HG03039 (cell line): ENCODE results near the gene TAS2R1.
A peak's percentile ranks its signal among the peaks of the same experiment; 100 is the strongest.

ENCODE experiments used
- ATAC-seq: cut with Tn5 transposase; IDR thresholded peaks from one replicate; pipeline ENCODE4 v1.9.1; 2021; ENCODE audit warnings: mild to moderate bottlenecking, moderate library complexity; ENCODE audit not compliant: unreplicated experiment

Gene TAS2R1, protein sequence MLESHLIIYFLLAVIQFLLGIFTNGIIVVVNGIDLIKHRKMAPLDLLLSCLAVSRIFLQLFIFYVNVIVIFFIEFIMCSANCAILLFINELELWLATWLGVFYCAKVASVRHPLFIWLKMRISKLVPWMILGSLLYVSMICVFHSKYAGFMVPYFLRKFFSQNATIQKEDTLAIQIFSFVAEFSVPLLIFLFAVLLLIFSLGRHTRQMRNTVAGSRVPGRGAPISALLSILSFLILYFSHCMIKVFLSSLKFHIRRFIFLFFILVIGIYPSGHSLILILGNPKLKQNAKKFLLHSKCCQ

DNA sequence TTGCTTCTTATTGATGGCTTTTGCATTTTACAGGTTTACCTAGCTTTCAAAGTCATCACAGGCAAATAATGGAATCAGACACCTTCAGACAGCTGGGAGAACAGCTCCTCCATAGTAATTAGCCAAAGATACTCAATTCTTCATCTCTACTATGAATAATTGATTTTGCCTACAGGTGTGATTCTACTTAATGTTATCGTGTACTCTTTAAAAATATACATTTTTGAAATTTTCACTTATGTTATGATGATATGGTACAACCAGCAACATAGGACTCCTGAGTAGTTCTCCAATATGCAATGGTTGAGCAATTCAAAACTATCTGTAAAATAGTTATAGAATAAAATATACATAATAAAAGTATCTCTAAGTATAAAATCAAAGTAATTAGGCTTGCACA is at the start of gene TAS2R1:
Gene TAS2R1 (minus strand): TSS at position 101 of the 400 bp plus-strand sequence. CDS start 319 bp downstream, outside the sequence.
- no peak for ATAC-seq

GRCh38 chr5:9670371-9670770 is 40.2 kb upstream of the TAS2R1 start:
- no peak for ATAC-seq

GRCh38 chr5:9667906-9668305 is 37.8 kb upstream of the TAS2R1 start:
- ATAC-seq = no peak

GRCh38 chr5:9663891-9664290 is 33.7 kb upstream of the TAS2R1 start:
- no peak for ATAC-seq

DNA sequence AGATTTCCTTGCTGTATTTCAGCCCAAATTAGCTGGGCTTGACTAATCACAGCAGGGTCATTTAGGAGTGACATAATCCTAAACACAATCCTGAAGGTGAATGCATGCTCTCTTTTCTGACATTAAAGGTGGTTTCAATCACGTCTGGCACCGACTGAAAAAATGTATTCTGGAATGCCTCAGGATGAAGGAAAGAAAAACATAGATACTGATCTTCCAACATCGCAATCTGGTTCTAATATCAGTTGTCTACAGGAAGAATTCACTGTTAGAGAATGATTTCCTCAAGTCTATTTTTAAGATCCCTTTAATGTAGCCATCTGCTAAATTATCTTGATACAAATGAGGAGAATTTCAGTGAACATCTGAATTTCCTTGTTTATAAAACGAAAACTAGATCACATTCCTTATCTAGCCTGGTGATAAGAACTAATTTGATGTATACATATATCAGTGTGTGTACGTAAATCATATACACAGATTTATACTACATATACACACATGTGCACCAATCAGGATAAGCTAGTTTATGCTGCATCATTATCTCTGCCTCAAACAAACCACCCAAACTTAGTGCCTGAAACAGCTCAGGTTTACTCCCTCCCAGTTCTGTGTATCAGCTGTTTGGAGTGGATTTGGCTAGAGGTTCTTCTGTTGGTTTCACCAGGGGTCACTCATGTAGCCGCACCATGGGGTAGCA is 31.3 kb upstream of the TAS2R1 start:
- no peak for ATAC-seq

GRCh38 chr5:9658706-9659105 is 28.6 kb upstream of the TAS2R1 start:
- ATAC-seq = no peak

GRCh38 chr5:9657819-9658218 is 27.7 kb upstream of the TAS2R1 start:
- no peak for ATAC-seq

DNA sequence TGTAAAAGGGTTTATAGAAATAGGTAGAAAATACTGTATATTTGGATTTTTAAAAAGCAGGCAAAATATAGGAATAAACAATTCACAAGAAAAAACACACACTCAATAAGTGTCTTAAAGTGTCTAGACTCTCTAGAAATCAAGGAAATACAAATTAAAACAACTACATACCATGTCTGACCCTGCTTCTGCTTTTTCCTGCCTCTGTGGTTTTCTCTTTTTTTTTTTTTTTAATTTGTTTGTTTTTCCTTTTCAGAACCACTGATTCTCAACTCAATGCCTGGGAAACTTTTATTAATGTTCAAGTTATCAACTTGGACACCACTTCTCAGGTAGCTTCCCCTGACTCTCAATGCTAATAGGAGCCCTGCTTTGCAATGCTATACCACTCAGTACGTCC is 25.5 kb upstream of the TAS2R1 start:
- ATAC-seq = no peak

DNA sequence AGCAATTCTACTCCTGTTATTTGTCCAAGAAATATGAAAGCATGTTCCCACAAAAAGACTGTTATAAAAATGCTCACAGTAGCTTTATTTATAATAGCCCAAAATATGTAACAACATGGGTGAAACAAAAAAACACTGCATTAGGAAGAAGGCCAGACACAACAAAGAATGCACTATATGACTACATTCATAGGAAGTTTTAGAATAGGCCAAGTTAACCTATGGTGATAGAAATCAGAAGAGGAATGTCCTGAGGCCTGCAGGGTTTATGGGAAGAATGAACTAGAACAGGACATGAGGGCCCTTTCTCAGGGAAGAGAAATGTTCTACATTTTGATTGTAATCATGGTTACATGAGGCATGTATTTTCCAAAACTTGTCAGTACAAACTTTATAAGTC is 24.7 kb upstream of the TAS2R1 start:
- ATAC-seq = no peak

DNA sequence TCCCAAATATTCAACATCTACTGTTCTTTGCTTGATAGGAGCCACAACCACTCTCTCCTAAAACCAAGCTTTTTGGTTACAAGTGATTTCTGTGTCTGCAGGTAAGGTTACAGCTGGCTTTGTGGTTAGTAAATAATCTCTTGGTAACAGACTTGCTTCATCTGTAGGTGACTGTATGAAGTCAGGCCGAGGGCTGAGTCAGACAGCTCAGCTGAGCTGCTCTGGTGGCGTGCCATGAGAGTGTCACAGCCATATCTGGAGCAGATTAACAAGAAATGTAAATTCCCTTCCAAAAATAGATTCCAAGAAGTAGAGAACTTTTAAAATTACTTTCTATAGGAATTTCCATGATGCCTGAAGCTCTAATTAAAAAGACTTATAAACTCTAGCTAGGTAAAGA is 23.7 kb upstream of the TAS2R1 start:
- peak; percentile 97 for ATAC-seq

DNA sequence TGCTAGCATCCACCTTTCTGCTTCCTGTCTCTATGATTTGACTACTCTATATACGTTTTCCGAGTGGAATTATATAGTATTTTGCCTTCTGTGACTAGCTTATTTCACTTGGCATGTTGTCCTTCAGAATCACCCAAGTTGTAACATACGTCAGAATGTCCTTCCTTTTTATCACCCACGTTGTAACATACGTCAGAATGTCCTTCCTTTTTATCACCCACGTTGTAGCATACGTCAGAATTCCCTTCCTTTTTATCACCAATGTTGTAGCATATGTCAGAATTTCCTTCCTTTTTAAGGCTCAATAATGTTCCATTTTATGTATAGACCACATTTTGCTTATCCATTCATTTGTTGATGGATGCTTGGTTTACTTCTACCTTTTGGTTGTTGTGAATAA is 22.9 kb upstream of the TAS2R1 start:
- ATAC-seq = no peak

- no peak for ATAC-seq
These were observed 22.1 kb upstream of the TAS2R1 start for GRCh38 chr5:9652295-9652694.

GRCh38 chr5:9646843-9647242 is 16.7 kb upstream of the TAS2R1 start:
- no peak for ATAC-seq

DNA sequence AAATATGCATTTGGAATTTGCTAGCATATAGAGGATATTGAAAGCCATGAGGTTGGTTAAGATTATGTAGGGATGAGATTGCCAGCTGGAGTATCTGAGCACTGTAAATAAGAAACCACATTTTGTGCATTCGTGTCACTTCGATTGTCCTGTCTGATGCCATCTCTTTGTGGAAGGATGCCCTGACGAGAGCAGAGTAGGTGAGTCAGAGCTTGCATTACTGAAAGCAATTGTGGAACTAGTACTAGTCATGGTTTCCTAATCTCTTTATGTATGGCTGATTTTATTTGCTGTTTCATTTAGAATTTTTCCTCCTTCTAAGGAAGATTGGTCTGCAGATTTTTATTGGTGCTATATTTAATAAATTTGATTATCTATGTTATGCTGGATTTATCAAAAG is 14.5 kb upstream of the TAS2R1 start:
- ATAC-seq = no peak

DNA sequence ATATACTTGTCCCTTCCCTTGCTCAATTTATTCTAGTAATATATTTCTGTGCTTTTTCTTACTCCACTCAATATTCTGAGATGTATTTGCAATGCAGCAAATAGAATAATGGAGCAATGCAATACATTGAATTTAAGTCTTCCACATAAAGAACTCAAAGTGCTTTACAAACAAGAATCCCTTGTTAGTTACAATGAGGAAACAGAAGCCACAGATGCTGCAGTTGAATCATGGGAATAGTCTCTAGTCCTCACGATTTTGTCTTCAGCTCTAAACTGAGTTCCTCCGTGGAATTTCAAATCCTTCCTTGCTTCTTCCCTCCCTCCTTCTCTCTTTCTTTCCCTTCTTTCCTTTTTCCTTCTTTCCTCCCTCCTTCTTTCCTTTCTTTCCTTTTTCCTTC is 12.5 kb upstream of the TAS2R1 start:
- no peak for ATAC-seq

- ATAC-seq = no peak
These were observed 11.7 kb upstream of the TAS2R1 start for GRCh38 chr5:9641806-9642355.

GRCh38 chr5:9632495-9632894 is 2.3 kb upstream of the TAS2R1 start:
- ATAC-seq = no peak

DNA sequence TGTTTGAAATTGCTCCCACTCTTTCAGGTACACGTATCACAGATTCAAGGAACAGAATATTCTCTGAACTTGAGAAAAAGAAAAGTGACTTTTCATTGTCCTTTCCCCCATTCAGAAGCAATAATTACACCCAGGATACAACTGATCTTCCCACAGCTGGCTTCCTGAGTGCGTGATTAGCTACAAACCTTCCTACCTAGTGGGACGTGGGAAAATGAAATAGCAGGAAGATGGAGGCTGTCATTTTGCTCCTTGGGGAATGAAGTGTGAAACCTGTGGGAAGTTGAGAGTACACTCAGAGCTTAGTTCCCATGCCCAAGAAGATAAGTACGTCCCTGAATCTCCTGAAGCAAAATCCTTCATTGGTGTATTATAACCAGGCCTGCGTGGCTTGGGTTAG is 2.6 kb downstream of the TAS2R1 start:
- ATAC-seq = no peak

GRCh38 chr5:9626955-9627354 is 3.2 kb downstream of the TAS2R1 start:
- no peak for ATAC-seq

- ATAC-seq = no peak
These were observed 4.4 kb downstream of the TAS2R1 start for GRCh38 chr5:9625731-9626130.

DNA sequence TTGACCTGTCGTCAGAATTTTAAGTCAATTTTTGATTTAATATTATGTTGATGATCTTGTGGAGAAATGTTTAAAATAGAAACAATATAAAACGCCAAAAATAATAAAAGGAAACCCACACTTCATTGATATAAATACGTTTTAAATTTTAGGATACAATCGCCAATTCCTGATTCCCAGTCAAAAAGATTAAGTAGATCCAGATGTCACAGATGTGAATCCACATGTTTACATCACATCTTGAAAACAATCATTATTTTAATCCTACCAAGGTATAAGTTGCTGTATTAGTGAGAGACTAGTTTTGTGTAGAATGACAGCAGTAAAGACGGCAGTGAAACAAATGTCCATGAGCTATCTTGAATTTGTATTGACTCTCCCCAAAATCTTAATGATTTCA is 4.9 kb downstream of the TAS2R1 start:
- ATAC-seq = no peak

GRCh38 chr5:9624196-9624947 is 5.8 kb downstream of the TAS2R1 start:
- ATAC-seq = no peak
